H1 (cell line): Measurements from ENCODE around the gene IL6ST. TPM values are rescaled to one million over a fixed set of nuclear protein-coding genes. Genes with fewer than 3 reads are reported as not detected.
A peak's percentile ranks its signal among the peaks of the same experiment; 100 is the strongest.

Source experiments
- CTCF ChIA-PET: fragments of 300-600 bp; sonication (Branson Sonifier 250); formaldehyde crosslinking; loops from one replicate; lab custom pipeline; 2021; ENCODE audit not compliant: partially characterized antibody; lab: Charles Lee
- POLR2A ChIA-PET: fragments of 300-600 bp; sonication (Branson Sonifier 250); formaldehyde crosslinking; loops from one replicate; lab custom pipeline; 2021; ENCODE audit warnings: inconsistent platforms; ENCODE audit not compliant: partially characterized antibody; lab: Charles Lee
- DNase-seq, 2 experiments: peaks; one replicate each; pipeline versions ENCODE4 v3.0.0 to v3.0.0-alpha.2; 2010 to 2022; ENCODE audit warnings: low spot score in 2 of 2, low read depth in 1 of 2, mixed read lengths in 1 of 2
- FAIRE-seq: peaks from 2 replicates; lab custom pipeline; 2011; peaks lifted over from hg19 to GRCh38; lab: Jason Lieb, UNC
- H2AFZ ChIP-seq: 2 replicates; pipeline ENCODE4 v1.8.1; 2012; ENCODE audit warnings: low read length, inconsistent platforms
- H2AK5ac ChIP-seq: 2 replicates; pipeline ENCODE4 v1.6.1; 2013; ENCODE audit warnings: low read depth, low read length
- H2BK120ac ChIP-seq: replicated peaks from 2 replicates; pipeline ENCODE3; 2013; ENCODE audit warnings: low read depth, low read length, inconsistent platforms
- H2BK12ac ChIP-seq: 2 replicates; pipeline ENCODE4 v1.6.1; 2013; ENCODE audit warnings: low read depth, low read length
- H2BK15ac ChIP-seq: 2 replicates; pipeline ENCODE4 v1.6.1; 2013; ENCODE audit warnings: low read length
- H2BK20ac ChIP-seq: 2 replicates; pipeline ENCODE4 v1.6.1; 2013; ENCODE audit warnings: low read length
- H2BK5ac ChIP-seq: 2 replicates; pipeline ENCODE4 v1.6.1; 2013; ENCODE audit warnings: low read depth, low read length
- H3K14ac ChIP-seq: 2 replicates; pipeline ENCODE4 v1.6.1; 2013; ENCODE audit warnings: inconsistent platforms; ENCODE audit not compliant: insufficient read length
- H3K18ac ChIP-seq: 2 replicates; pipeline ENCODE4 v1.6.1; 2013; ENCODE audit warnings: low read length; ENCODE audit errors: extremely low read depth
- H3K23ac ChIP-seq: 2 replicates; pipeline ENCODE4 v1.6.1; 2013; ENCODE audit warnings: inconsistent platforms; ENCODE audit not compliant: insufficient read length
- H3K23me2 ChIP-seq: 2 replicates; pipeline ENCODE4 v1.6.1; 2013; ENCODE audit warnings: low read depth, low read length
- H3K27ac ChIP-seq: 2 replicates; pipeline ENCODE4 v1.6.1; 2011; ENCODE audit warnings: low read depth, low read length, inconsistent platforms
- H3K27me3 ChIP-seq, 4 experiments: replicated peaks in 1 of 4; 1 replicate in 1 of 4; 2 replicates in 3 of 4; pipeline versions ENCODE4 v1.6.1 to v1.8.1; 2011 to 2013; ENCODE audit warnings: low read length in 3 of 4, mild to moderate bottlenecking in 3 of 4, inconsistent platforms in 2 of 4, mixed read lengths in 2 of 4, moderate library complexity in 1 of 4; ENCODE audit not compliant: control insufficient read depth in 3 of 4, insufficient read depth in 3 of 4; ENCODE audit errors: extremely low read depth in 1 of 4
- H3K36me3 ChIP-seq, 4 experiments: 2 replicates each; pipeline versions ENCODE4 v1.6.1 to v1.8.1; 2011 to 2013; ENCODE audit warnings: mild to moderate bottlenecking in 4 of 4, low read length in 3 of 4, moderate library complexity in 2 of 4, control low read depth in 1 of 4, inconsistent platforms in 1 of 4; ENCODE audit not compliant: insufficient read depth in 4 of 4, control insufficient read depth in 2 of 4
- H3K4ac ChIP-seq: replicated peaks from 2 replicates; pipeline ENCODE3; 2013; ENCODE audit warnings: low read length, low read depth, mixed read lengths, inconsistent platforms; ENCODE audit not compliant: insufficient read length
- H3K4me1 ChIP-seq, 4 experiments: replicated peaks in 1 of 4; 1 replicate in 1 of 4; 2 replicates in 3 of 4; pipeline versions ENCODE4 v1.6.1 to v1.8.1; 2011 to 2013; ENCODE audit warnings: low read length in 3 of 4, inconsistent platforms in 2 of 4, mixed read lengths in 1 of 4; ENCODE audit not compliant: insufficient read depth in 4 of 4, control insufficient read depth in 3 of 4
- H3K4me2 ChIP-seq, 2 experiments: 2 replicates each; pipeline versions ENCODE4 v1.6.1 to v1.8.1; 2011 to 2013; ENCODE audit warnings: low read depth in 2 of 2, low read length in 2 of 2, control low read depth in 1 of 2, inconsistent platforms in 1 of 2, mild to moderate bottlenecking in 1 of 2; ENCODE audit not compliant: insufficient read depth in 1 of 2
- H3K4me3 ChIP-seq, 4 experiments: fragments of 200-600, 300-600 bp in 1 of 4; sonication (generic), shearing (Covaris generic), sonication (Bioruptor Twin) in 1 of 4; 2 replicates each; pipeline versions ENCODE4 v1.5.1 to v1.8.1; 2011 to 2016; ENCODE audit warnings: low read length in 4 of 4, low read depth in 3 of 4, control low read depth in 2 of 4, inconsistent platforms in 2 of 4, mild to moderate bottlenecking in 2 of 4, mixed read lengths in 1 of 4, moderate library complexity in 1 of 4; ENCODE audit not compliant: insufficient read depth in 2 of 4; ENCODE audit errors: extremely low read depth in 1 of 4
- H3K56ac ChIP-seq: replicated peaks from 2 replicates; pipeline ENCODE3; 2013; ENCODE audit warnings: low read depth, mild to moderate bottlenecking, mixed read lengths, low read length, inconsistent platforms; ENCODE audit not compliant: insufficient read length
- H3K79me1 ChIP-seq: 2 replicates; pipeline ENCODE4 v1.6.1; 2013; ENCODE audit warnings: low read depth, low read length, control low read depth
- H3K79me2 ChIP-seq, 2 experiments: 2 replicates each; pipeline versions ENCODE4 v1.6.1 to v1.8.1; 2012 to 2013; ENCODE audit warnings: low read length in 2 of 2, mild to moderate bottlenecking in 2 of 2, inconsistent platforms in 1 of 2; ENCODE audit not compliant: insufficient read depth in 2 of 2, control insufficient read depth in 1 of 2
- H3K9ac ChIP-seq, 4 experiments: replicated peaks in 1 of 4; 1 replicate in 1 of 4; 2 replicates in 3 of 4; pipeline versions ENCODE4 v1.6.1 to v1.8.1; 2011 to 2013; ENCODE audit warnings: low read depth in 3 of 4, low read length in 3 of 4, control low read depth in 2 of 4, mild to moderate bottlenecking in 2 of 4, moderate library complexity in 2 of 4, inconsistent platforms in 1 of 4; ENCODE audit errors: extremely low read depth in 1 of 4
- H3K9me3 ChIP-seq, 2 experiments: 2 replicates each; pipeline versions ENCODE4 v1.6.1 to v1.8.1; 2012 to 2013; ENCODE audit warnings: mild to moderate bottlenecking in 2 of 2, moderate library complexity in 2 of 2, control low read depth in 1 of 2, inconsistent platforms in 1 of 2, low read depth in 1 of 2, low read length in 1 of 2, mixed read lengths in 1 of 2; ENCODE audit not compliant: insufficient read depth in 2 of 2
- H4K20me1 ChIP-seq, 2 experiments: replicated peaks in 1 of 2; 2 replicates each; pipeline versions ENCODE3 to v1.8.1; 2011 to 2013; ENCODE audit warnings: inconsistent platforms in 2 of 2, low read length in 2 of 2, mild to moderate bottlenecking in 1 of 2; ENCODE audit not compliant: insufficient read depth in 2 of 2, control insufficient read depth in 1 of 2
- H4K5ac ChIP-seq: 2 replicates; pipeline ENCODE4 v1.6.1; 2013; ENCODE audit warnings: low read length, low read depth, mixed read lengths, inconsistent platforms; ENCODE audit not compliant: insufficient read length
- H4K8ac ChIP-seq: 2 replicates; pipeline ENCODE4 v1.8.0; 2013; ENCODE audit warnings: mild to moderate bottlenecking, moderate library complexity, low read length, inconsistent platforms; ENCODE audit not compliant: insufficient read depth; ENCODE audit errors: extremely low read depth
- H4K91ac ChIP-seq: replicated peaks from 2 replicates; pipeline ENCODE3; 2013; ENCODE audit warnings: low read length, mixed read lengths, inconsistent platforms; ENCODE audit not compliant: insufficient read length
- POLR2AphosphoS5 ChIP-seq: IDR thresholded peaks from 2 replicates; pipeline ENCODE4 v1.6.1; 2011; ENCODE audit warnings: low read depth, low read length
- RBBP5 ChIP-seq: IDR thresholded peaks from 2 replicates; pipeline ENCODE4 v1.7.1; 2012; ENCODE audit warnings: low read depth, mild to moderate bottlenecking, inconsistent platforms, low read length, moderate library complexity, borderline replicate concordance
- RFX5 ChIP-seq: IDR thresholded peaks from 2 replicates; pipeline ENCODE4 v1.6.1; 2011; ENCODE audit warnings: low read depth, low read length, improper control_type of control experiment, borderline replicate concordance
- SAP30 ChIP-seq: fragments of 300-600 bp; sonication (generic); IDR thresholded peaks from 2 replicates; pipeline ENCODE4 v1.7.1; 2012; ENCODE audit warnings: low read length, moderate library complexity, mild to moderate bottlenecking, inconsistent platforms; ENCODE audit not compliant: insufficient read depth, insufficient replicate concordance
- SP2 ChIP-seq: IDR thresholded peaks from 2 replicates; pipeline ENCODE4 v1.6.1; 2012; ENCODE audit warnings: mild to moderate bottlenecking, low read length, inconsistent platforms
- SRF ChIP-seq: IDR thresholded peaks from 2 replicates; pipeline ENCODE4 v1.6.1; 2011; ENCODE audit warnings: mild to moderate bottlenecking, low read depth, low read length, moderate library complexity
- WGBS, 2 experiments: shearing (Covaris generic) in 1 of 2; methylation state at CpG; one replicate each; pipeline versions ENCODE4 v1.1.6 to v1.1.7; 2013 to 2015; ENCODE audit warnings: low lambda C conversion rate in 2 of 2, mixed read lengths in 2 of 2, inconsistent platforms in 1 of 2, low coverage in 1 of 2, missing lambda C conversion rate in 1 of 2; ENCODE audit not compliant: insufficient replicate concordance in 2 of 2, insufficient coverage in 1 of 2, insufficient read length in 1 of 2; ENCODE audit errors: extremely low coverage in 1 of 2, missing lambda C conversion rate in 1 of 2; 5-methylcytosine and 5-hydroxymethylcytosine counted together
- polyA plus RNA-seq, 7 experiments: library from polyadenylated mRNA; depleted of rRNA in 3 of 7; stranded (reverse) in 5 of 7; unstranded in 2 of 7; fragments of >200 nt in 5 of 7; fragments of 200-250 nt in 2 of 7; gene quantifications; 1 replicate in 5 of 7; 2 replicates in 1 of 7; 4 replicates in 1 of 7; pipeline versions ENCODE4 v1.2.1 to v1.2.3, GENCODE V29; 2011 to 2013; ENCODE audit warnings: missing spikeins in 2 of 7, mixed read lengths in 2 of 7
- total RNA-seq: library from RNA; stranded (reverse); fragmentation: NEBNext Ultra II Directional; extraction: Animal tissue kit (Norgen Biotek cat#: 25700); gene quantifications from 2 replicates; pipeline ENCODE4 v1.2.1, GENCODE V29; 2021

Gene IL6ST
- total and polyA plus RNA-seq, 2 of the 8 experiments (the other 6 are each of a cell fraction or from before 2014, with no cell fraction given): 1.4 to 11.1 TPM

GRCh38 chr5:55924744-55925143 lies 70.0 kb downstream of the IL6ST start:
- H3K4me2 ChIP-seq: no peak overlapping the region
- H3K79me2 ChIP-seq: no peaks in the 10 kb centered on the region
- H3K4ac ChIP-seq: no peak overlapping the region
- ChIA-PET POLR2A (no interaction called here), CTCF (interaction anchor here (1.7 to 2.4 kb wide), 2 partner anchors 12 to 233 kb away, joined by 3 to 22 read pairs; no protein-coding TSS in a partner anchor)
- H3K14ac ChIP-seq: no peak overlapping the region
- FAIRE-seq (no peak), DNase-seq (peak in 1 of 2 experiments; percentile 23)
- H3K36me3 ChIP-seq: no peaks in the 10 kb centered on the region
- no peak overlapping the region for H2BK120ac ChIP-seq
- H2BK5ac ChIP-seq: no peak overlapping the region
- H3K79me1 ChIP-seq: no peaks in the 10 kb centered on the region; the same call in 1 of the 2 replicates
- no peak overlapping the region for H3K18ac ChIP-seq
- no peak overlapping the region for H4K91ac ChIP-seq
- H2BK12ac ChIP-seq: no peak overlapping the region
- H4K8ac ChIP-seq: no peak overlapping the region
- no peak overlapping the region for H2BK15ac ChIP-seq
- H3K23me2 ChIP-seq: no peaks in the 10 kb centered on the region
- no peak overlapping the region for H3K4me3 ChIP-seq
- WGBS, 2 experiments: 78% methylated on average over 11 of the region's 11 CpGs; no CpG with 5 or more reads in 1 of the 2 experiments
- H2BK20ac ChIP-seq: no peak overlapping the region
- H2AFZ ChIP-seq: no peak overlapping the region
- H4K20me1 ChIP-seq: no peaks in the 10 kb centered on the region
- H3K9me3 ChIP-seq: no peaks in the 10 kb centered on the region
- H3K27ac ChIP-seq: no peak overlapping the region
- H3K23ac ChIP-seq: no peak overlapping the region
- no peak overlapping the region for H4K5ac ChIP-seq
- H2AK5ac ChIP-seq: no peak overlapping the region
- TF ChIP-seq RFX5 (no peak), SAP30 (no peak), RBBP5 (no peak), SRF (no peak), SP2 (no peak), POLR2AphosphoS5 (no peak)
- H3K4me1 ChIP-seq: no peaks in the 10 kb centered on the region; a peak in 1 of 7 replicates
- no peak overlapping the region for H3K9ac ChIP-seq
- no peak overlapping the region for H3K56ac ChIP-seq
- H3K27me3 ChIP-seq: no peaks in the 10 kb centered on the region
